Measurements from ENCODE around the gene RFX4. TPM values are rescaled to one million over a fixed set of nuclear protein-coding genes. Genes with fewer than 3 reads are reported as not detected.

RFX4 gene
- total and polyA plus RNA-seq, 10 of the 15 experiments (the other 5 are each of a cell fraction or from before 2014, with no cell fraction given) = 0.02 to 0.23 TPM; not detected in 8

DNA sequence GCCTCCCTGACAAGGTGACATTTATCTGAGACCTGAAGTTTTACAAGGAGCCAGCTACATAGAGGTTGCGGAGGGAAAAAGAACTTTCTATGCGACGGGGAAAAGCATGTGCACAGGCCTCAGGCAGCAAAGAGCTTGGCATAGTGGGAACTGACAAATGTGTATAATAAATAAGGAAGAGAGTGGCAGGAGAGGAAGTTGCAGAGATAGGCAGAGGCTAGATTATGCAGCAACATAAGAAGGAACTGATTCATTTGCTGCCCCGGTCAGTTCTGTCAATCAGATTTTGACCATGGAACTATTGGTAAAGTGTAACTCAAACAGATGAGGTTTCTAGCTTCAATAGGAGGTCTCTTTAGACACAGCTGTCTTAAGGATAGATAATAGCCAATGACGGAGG, 158.0 kb downstream of the RFX4 start:
- RAD21 ChIA-PET (ENCODE audit: unreplicated experiment) = interaction anchor here (5.5 kb wide), 1 partner anchor 100 kb away, joined by 33 read pairs; no protein-coding TSS in a partner anchor
- intact Hi-C loops (cut with micrococcal nuclease; ENCODE audit: unreplicated experiment) = no loop called here
- CTCF ChIA-PET = interaction anchor here (0.7 to 4.1 kb wide), 5 partner anchors 23 to 178 kb away, joined by 3 to 31 read pairs (median 4); no protein-coding TSS in a partner anchor
- Histone ChIP-seq H3K9me3 (replicated peaks; ENCODE audit: control insufficient read depth, insufficient read depth, low read length) (no peaks in the 10 kb centered on the region), H3K27ac (ENCODE audit: control insufficient read depth, insufficient read depth) (no peak overlapping the region), H3K79me2 (ENCODE audit: control insufficient read depth, insufficient read depth, low read length) (no peaks in the 10 kb centered on the region), H3K27me3 (replicated peaks in 1 of 2; ENCODE audit: control insufficient read depth in 2 of 2, insufficient read depth in 2 of 2, low read length in 1 of 2) (peaks cover 0 to 4% of the 10 kb centered on the region in 2 experiments; a peak in 1 of 4 replicates), H3K9ac (ENCODE audit: control insufficient read depth, insufficient read depth, low read length) (no peak overlapping the region), H3K4me1 (ENCODE audit: control insufficient read depth, insufficient read depth, low read length) (no peaks in the 10 kb centered on the region), H3K36me3 (ENCODE audit: control insufficient read depth in 2 of 2, insufficient read depth in 2 of 2, low read length in 1 of 2) (no peaks in the 10 kb centered on the region), H3K4me2 (ENCODE audit: control insufficient read depth, insufficient read depth) (no peak overlapping the region), H2AFZ (ENCODE audit: control insufficient read depth, low read depth, low read length) (no peak overlapping the region), H4K20me1 (ENCODE audit: control insufficient read depth, insufficient read depth) (no peaks in the 10 kb centered on the region), H3K4me3 (no peak overlapping the region)
- TF ChIP-seq PML (IDR thresholded peaks at IDR 0.05; ENCODE audit: low read length) = no peak
- no peak for TF ChIP-seq KAT2A (conservative IDR thresholded peaks at IDR 0.05; ENCODE audit: control insufficient read depth, low read depth, low read length)
- no peak for TF ChIP-seq SP1 (IDR thresholded peaks at IDR 0.05; ENCODE audit: low read depth, low read length)
- no peak for TF ChIP-seq JUNB (IDR thresholded peaks at IDR 0.05)
- TF ChIP-seq ATF3 (IDR thresholded peaks at IDR 0.05; ENCODE audit: borderline replicate concordance, extremely low read depth, low read depth, low read length) = no peak
- no peak for TF ChIP-seq BCL11A (IDR thresholded peaks at IDR 0.05; ENCODE audit: low read depth, low read length)
- TF ChIP-seq IKZF2 (IDR thresholded peaks at IDR 0.05) = no peak
- no peak for TF ChIP-seq YY1 (IDR thresholded peaks at IDR 0.05; ENCODE audit: low read depth, low read length)
- TF ChIP-seq, protein P1, sequence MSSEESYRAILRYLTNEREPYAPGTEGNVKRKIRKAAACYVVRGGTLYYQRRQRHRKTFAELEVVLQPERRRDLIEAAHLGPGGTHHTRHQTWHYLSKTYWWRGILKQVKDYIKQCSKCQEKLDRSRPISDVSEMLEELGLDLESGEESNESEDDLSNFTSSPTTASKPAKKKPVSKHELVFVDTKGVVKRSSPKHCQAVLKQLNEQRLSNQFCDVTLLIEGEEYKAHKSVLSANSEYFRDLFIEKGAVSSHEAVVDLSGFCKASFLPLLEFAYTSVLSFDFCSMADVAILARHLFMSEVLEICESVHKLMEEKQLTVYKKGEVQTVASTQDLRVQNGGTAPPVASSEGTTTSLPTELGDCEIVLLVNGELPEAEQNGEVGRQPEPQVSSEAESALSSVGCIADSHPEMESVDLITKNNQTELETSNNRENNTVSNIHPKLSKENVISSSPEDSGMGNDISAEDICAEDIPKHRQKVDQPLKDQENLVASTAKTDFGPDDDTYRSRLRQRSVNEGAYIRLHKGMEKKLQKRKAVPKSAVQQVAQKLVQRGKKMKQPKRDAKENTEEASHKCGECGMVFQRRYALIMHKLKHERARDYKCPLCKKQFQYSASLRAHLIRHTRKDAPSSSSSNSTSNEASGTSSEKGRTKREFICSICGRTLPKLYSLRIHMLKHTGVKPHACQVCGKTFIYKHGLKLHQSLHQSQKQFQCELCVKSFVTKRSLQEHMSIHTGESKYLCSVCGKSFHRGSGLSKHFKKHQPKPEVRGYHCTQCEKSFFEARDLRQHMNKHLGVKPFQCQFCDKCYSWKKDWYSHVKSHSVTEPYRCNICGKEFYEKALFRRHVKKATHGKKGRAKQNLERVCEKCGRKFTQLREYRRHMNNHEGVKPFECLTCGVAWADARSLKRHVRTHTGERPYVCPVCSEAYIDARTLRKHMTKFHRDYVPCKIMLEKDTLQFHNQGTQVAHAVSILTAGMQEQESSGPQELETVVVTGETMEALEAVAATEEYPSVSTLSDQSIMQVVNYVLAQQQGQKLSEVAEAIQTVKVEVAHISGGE (CRISPR knock-in tag; IDR thresholded peaks at IDR 0.05) = no peak
- TF ChIP-seq NRF1 (conservative IDR thresholded peaks at IDR 0.05; ENCODE audit: low read depth, low read length) = no peak
- TF ChIP-seq FOXK2 (IDR thresholded peaks at IDR 0.05) = no peak
- no peak for TF ChIP-seq SIX5 (IDR thresholded peaks at IDR 0.05; ENCODE audit: low read depth, low read length, severe bottlenecking)
- TF ChIP-seq LARP7 (IDR thresholded peaks at IDR 0.05) = no peak
- TF ChIP-seq CHD1 (IDR thresholded peaks at IDR 0.05; ENCODE audit: low read depth, low read length) = no peak
- TF ChIP-seq SMAD1 (IDR thresholded peaks at IDR 0.05; ENCODE audit: low read depth, partially characterized antibody) = no peak
- TF ChIP-seq, protein P2, sequence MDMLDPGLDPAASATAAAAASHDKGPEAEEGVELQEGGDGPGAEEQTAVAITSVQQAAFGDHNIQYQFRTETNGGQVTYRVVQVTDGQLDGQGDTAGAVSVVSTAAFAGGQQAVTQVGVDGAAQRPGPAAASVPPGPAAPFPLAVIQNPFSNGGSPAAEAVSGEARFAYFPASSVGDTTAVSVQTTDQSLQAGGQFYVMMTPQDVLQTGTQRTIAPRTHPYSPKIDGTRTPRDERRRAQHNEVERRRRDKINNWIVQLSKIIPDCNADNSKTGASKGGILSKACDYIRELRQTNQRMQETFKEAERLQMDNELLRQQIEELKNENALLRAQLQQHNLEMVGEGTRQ (IDR thresholded peaks at IDR 0.05; ENCODE audit: borderline replicate concordance, low read depth, low read length) = no peak
- TF ChIP-seq SUZ12 (IDR thresholded peaks at IDR 0.05; ENCODE audit: unreplicated experiment) = no peak
- 87% methylated on average over 5 of the region's 5 CpGs for WGBS (ENCODE audit: insufficient coverage, insufficient replicate concordance, low lambda C conversion rate, missing lambda C conversion rate)
- DNase-seq (ENCODE audit: low read depth, low spot score) (no peak), FAIRE-seq (no peak), ATAC-seq (no peak)
- in situ Hi-C loops (cut with MboI) = no loop called here
- POLR2A ChIA-PET = no interaction called here
- SMC1A ChIA-PET (ENCODE audit: uncharacterized antibody, unreplicated experiment) = interaction anchor here (0.7 to 1.5 kb wide), 3 partner anchors 16 to 106 kb away, joined by 3 to 5 read pairs (median 4); no protein-coding TSS in a partner anchor
- BruUV-seq (replicated peaks) = no TSS peak

Data from GM12878 (cell line).